ENCODE measurements around the gene XPNPEP3. TPM values are rescaled to one million over a fixed set of nuclear protein-coding genes. Genes with fewer than 3 reads are reported as not detected.

The XPNPEP3 gene
- total RNA-seq, 1 experiment from 2014 or later, result 10.4 TPM

Other genes starting within 250 kb of the XPNPEP3 start
- 57.0 and 82.1 TPM in 2 replicates for gene MRTFA, start 220.4 kb upstream of the XPNPEP3 start, total RNA-seq (2014; rRNA removed; shearing (Covaris generic))
- not detected in 2 replicates for gene MCHR1, start 177.7 kb upstream of the XPNPEP3 start, total RNA-seq (2014; rRNA removed; shearing (Covaris generic))
- 37.1 and 39.6 TPM in 2 replicates for gene SLC25A17, start 37.8 kb upstream of the XPNPEP3 start, total RNA-seq (2014; rRNA removed; shearing (Covaris generic))
- gene ST13, start 509 bp upstream of the XPNPEP3 start, total RNA-seq (2014; rRNA removed; shearing (Covaris generic)), result 178 and 273 TPM in 2 replicates
- gene DNAJB7, start 5.0 kb downstream of the XPNPEP3 start, total RNA-seq (2014; rRNA removed; shearing (Covaris generic)), result not detected in 2 replicates
- 88.6 and 91.9 TPM in 2 replicates for gene RBX1, start 94.2 kb downstream of the XPNPEP3 start, total RNA-seq (2014; rRNA removed; shearing (Covaris generic))
- gene EP300, start 235.4 kb downstream of the XPNPEP3 start, total RNA-seq (2014; rRNA removed; shearing (Covaris generic)), result 21.7 and 40.4 TPM in 2 replicates

Measured in Daoy (cell line).